OCI-M2 (cell line): Measurements from ENCODE around the gene RXRA.

Source experiments
- DNase-seq: peaks from one replicate; lab custom pipeline; 2025; ENCODE audit not compliant: unreplicated experiment; lab: John Stamatoyannopoulos, UW

Gene RXRA

GRCh38 chr9:134460896-134461295, 134.6 kb downstream of the RXRA start:
- DNase-seq: no peak

- no peak for DNase-seq
Observed at GRCh38 chr9:134461426-134461982, 135.2 kb downstream of the RXRA start.

GRCh38 chr9:134462318-134462717, 136.1 kb downstream of the RXRA start:
- DNase-seq: no peak

- no peak for DNase-seq
Observed at GRCh38 chr9:134463280-134463679, 137.0 kb downstream of the RXRA start.

GRCh38 chr9:134466869-134467616, 140.8 kb downstream of the RXRA start:
- no peak for DNase-seq

GRCh38 chr9:134468358-134468757, 142.1 kb downstream of the RXRA start:
- no peak for DNase-seq

GRCh38 chr9:134469041-134469875, 143.0 kb downstream of the RXRA start:
- DNase-seq: no peak

GRCh38 chr9:134472256-134472655, 146.0 kb downstream of the RXRA start:
- no peak for DNase-seq

- no peak for DNase-seq
Observed at GRCh38 chr9:134473141-134474054, 147.1 kb downstream of the RXRA start.

GRCh38 chr9:134474055-134474370, 147.8 kb downstream of the RXRA start:
- DNase-seq: no peak

GRCh38 chr9:134475011-134475790, 148.9 kb downstream of the RXRA start:
- DNase-seq: no peak

- no peak for DNase-seq
Observed at GRCh38 chr9:134476272-134476941, 150.2 kb downstream of the RXRA start.

- no peak for DNase-seq
Observed at GRCh38 chr9:134476942-134477335, 150.7 kb downstream of the RXRA start.

- no peak for DNase-seq
Observed at GRCh38 chr9:134477342-134477925, 151.2 kb downstream of the RXRA start.

- DNase-seq: no peak
Observed at GRCh38 chr9:134477927-134478326, 151.7 kb downstream of the RXRA start.

GRCh38 chr9:134481762-134482161, 155.5 kb downstream of the RXRA start:
- no peak for DNase-seq

GRCh38 chr9:134482226-134482625, 156.0 kb downstream of the RXRA start:
- no peak for DNase-seq

- no peak for DNase-seq
Observed at GRCh38 chr9:134483361-134484184, 157.3 kb downstream of the RXRA start.

GRCh38 chr9:134484479-134484878, 158.2 kb downstream of the RXRA start:
- no peak for DNase-seq
